HG03097 (cell line): ENCODE measurements around the gene NUP210.

ENCODE experiments used
- ATAC-seq: cut with Tn5 transposase; IDR thresholded peaks from one replicate; pipeline ENCODE4 v1.9.1; 2021; ENCODE audit not compliant: unreplicated experiment, low FRiP score

Gene NUP210

GRCh38 chr3:13299531-13300155 is 120.5 kb downstream of the NUP210 start:
- no peak for ATAC-seq

- ATAC-seq = no peak
Observed at GRCh38 chr3:13296662-13297061, 123.5 kb downstream of the NUP210 start.

GRCh38 chr3:13294442-13295351 is 125.4 kb downstream of the NUP210 start:
- no peak for ATAC-seq

GRCh38 chr3:13292375-13292774 is 127.7 kb downstream of the NUP210 start:
- ATAC-seq = no peak

- ATAC-seq = no peak
Observed at GRCh38 chr3:13290941-13291340, 129.2 kb downstream of the NUP210 start.

- no peak for ATAC-seq
Observed at GRCh38 chr3:13289771-13290285, 130.3 kb downstream of the NUP210 start.

GRCh38 chr3:13288732-13289718 is 131.1 kb downstream of the NUP210 start:
- no peak for ATAC-seq

GRCh38 chr3:13287833-13288232 is 132.3 kb downstream of the NUP210 start:
- no peak for ATAC-seq

GRCh38 chr3:13286873-13287272 is 133.2 kb downstream of the NUP210 start:
- ATAC-seq = no peak

GRCh38 chr3:13285007-13285567 is 135.0 kb downstream of the NUP210 start:
- no peak for ATAC-seq

- ATAC-seq = no peak
Observed at GRCh38 chr3:13283877-13284264, 136.3 kb downstream of the NUP210 start.

- ATAC-seq = no peak
Observed at GRCh38 chr3:13282986-13283876, 136.9 kb downstream of the NUP210 start.

GRCh38 chr3:13282358-13282985 is 137.7 kb downstream of the NUP210 start:
- ATAC-seq = no peak

- no peak for ATAC-seq
Observed at GRCh38 chr3:13281507-13282357, 138.4 kb downstream of the NUP210 start.

GRCh38 chr3:13280811-13281506 is 139.2 kb downstream of the NUP210 start:
- ATAC-seq = no peak

- no peak for ATAC-seq
Observed at GRCh38 chr3:13280122-13280790, 139.9 kb downstream of the NUP210 start.

GRCh38 chr3:13279532-13279910 is 140.6 kb downstream of the NUP210 start:
- no peak for ATAC-seq
